NCI-H69 (cell line): ENCODE data around the gene HLA-DRB5.
"Not testable (repeated sequence)": the region's sequence is repeated elsewhere in the genome, so short reads cannot be mapped to it uniquely, and the experiment has no call there.

Source experiments
- DNase-seq: peaks from one replicate; lab custom pipeline; 2025; lab: John Stamatoyannopoulos, UW

The HLA-DRB5 gene

DNA sequence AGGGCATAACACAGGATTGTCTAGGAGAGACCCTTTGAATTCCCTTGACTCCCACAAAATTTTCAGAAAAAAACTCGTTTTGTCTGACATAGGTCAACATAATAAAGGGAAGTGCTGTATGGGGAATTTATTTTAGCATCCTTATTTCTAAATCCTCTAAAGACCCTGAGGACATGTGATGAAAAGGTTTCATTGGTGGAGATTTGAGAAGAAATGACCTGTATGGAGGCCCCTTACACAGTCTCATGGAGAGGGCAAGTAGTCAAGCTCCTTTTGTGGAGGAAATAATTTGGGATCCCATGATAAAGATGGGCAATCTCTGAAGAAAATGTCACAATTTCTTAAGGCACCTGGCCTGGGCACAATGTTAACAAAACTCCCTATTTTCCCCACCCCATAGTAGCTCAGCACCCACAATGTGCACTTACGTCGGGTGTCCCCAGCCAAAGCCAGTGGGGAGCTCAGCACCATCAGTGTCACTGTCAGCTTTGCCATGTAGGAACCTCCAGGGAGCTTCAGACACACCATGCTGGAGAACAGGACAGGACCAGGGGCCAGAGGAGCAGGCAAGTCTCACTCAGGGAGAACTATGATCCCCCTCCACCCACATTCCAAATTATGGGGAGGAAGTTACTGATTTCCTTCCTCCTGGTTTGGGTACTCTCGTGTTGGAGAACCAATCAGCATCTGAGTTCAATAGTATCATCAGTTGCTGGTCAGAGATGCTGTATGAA is at the start of gene HLA-DRB5:
TSS of gene HLA-DRB5 (minus strand) at position 591 of the 734 bp plus-strand sequence. CDS start at position 528, 63 bp downstream.
- no peak for DNase-seq

DNA sequence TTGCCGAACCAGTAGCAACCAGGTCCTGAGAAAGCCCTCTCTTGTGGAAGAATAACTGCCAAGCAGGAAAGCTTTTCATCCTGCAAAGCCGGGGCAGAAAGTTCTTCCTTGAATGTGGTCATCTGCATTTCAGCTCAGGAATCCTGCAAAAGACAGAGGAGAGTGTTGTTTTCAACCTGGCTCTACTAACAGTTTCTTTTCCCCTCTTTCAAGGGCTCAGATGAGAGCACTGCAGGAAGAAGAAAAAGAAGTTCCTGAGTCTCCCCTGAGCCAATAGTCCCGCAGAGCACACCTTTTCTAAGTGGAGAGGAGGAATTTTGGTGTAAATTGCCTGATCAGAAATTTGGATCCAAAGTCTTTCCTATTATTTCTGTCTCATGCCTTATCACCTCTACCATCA is 48.9 kb upstream of the HLA-DRB5 start:
- DNase-seq: no peak

DNA sequence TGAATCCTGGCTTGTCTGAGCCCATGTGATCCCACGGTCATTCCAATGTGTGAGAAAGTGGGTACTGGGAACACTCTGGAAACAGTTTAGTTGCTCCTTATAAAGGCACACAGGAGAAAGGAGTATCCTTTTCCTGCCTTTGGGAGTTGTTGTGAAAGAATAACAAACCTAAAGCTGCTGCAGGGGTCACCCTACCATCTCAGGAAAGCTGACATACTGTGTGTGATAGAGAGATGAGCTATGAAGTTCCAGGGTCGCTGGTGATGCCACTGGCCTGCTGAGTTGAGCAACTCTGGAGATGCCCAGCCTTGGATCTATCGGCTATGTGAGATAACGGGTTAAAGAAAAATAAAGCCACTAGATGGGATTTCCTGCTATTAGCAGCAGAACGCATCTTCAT is 47.4 kb upstream of the HLA-DRB5 start:
- DNase-seq: not testable (repeated sequence)

DNA sequence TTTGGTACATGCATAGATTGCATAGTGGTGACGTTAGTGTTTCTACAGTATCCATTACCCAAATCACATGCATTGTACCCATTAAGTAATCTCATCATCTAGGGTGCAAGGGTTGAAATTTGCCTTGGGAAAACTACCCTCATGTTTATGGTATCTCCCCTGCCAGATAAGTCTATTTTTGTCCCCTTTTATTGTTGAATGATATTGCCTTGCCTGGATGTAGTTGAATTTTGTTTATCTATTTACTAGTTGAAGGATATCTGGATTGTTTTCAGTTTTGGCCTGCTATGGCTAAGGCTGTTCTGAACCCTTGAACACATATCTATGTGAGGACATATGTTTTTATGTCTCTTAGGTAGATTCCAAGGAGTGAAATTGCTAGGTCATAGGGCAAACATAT is 46.2 kb upstream of the HLA-DRB5 start:
- no peak for DNase-seq

DNA sequence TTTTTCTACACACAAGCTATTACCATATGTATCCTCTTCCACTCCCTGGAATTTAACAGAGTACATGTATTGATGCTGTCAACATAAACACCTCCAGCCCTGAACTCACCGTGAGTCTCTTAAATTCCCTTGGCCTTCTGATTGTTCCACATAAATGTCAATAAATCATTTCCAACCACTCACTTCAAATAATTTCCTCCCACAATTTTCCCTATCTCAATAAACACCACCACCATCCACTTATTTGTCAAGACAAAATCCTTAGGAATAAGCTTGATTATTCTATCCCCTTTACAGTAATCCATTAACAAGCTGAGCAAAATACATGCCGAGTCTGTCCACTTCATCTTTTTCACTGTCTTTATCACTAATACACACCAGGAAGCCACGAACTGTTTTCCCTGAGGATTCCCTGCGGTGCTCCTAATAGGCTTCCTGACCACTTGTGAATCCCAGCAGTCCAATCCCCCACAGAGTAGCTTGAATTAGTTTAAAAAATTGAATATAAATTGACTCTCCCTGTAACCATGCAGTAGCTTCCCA is 40.3 kb upstream of the HLA-DRB5 start:
- no peak for DNase-seq

DNA sequence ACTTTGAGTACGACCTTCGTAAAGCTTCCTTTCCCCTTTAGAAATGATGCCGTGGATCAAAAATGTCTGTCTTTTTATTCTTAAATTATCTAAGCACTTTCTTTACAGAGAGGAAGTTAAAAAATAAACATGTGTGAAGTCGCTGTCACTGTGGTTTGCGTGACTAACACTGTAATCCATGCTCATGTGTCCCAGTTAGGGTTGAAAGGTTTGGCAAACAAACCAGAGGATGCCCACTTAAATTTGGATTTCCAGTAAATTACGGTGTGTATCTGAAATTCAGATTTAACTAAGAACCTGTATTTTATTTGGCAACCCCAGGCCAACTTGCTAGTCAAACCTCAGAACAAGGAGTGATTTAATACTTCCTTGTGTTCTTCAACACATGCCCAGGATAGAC is 38.5 kb upstream of the HLA-DRB5 start:
- DNase-seq: no peak

DNA sequence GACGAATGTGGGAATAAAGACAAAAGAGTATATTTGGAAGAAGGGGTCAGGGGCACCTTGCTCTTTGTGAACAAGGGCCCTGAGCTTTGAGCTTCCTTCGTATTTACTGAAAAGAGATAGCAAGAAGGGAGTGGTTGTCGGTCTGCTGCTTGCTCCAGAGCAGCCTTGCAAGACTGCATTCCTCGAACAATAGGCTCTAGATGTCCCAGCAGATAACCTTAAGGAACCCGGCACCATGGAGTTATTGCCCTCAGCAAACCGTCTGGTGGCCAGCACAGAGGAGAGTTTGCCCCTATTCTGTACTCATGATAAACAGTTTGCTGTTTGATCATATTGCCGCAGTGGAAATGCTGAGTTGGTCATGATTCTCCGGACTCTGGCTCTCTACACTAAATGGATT is 36.9 kb upstream of the HLA-DRB5 start:
- no peak for DNase-seq

DNA sequence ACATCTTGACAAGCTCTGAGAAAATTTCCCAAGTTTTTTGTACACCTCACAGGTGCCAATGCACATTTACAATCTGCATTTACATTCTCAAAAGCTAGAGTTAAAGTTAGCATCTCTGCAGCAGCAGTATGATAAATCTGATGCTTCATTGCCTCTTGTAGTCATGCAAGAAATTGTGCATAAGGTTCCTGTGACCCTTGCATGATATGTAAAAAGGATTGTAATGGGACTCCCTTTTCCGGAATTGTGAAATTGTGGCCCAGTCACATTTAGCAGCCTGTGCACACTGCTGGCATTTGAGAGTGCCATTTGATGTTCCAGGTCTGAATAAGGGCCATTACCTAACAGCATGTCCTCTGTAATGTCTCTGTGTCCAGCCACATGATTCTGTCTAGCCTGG is 35.4 kb upstream of the HLA-DRB5 start:
- no peak for DNase-seq

DNA sequence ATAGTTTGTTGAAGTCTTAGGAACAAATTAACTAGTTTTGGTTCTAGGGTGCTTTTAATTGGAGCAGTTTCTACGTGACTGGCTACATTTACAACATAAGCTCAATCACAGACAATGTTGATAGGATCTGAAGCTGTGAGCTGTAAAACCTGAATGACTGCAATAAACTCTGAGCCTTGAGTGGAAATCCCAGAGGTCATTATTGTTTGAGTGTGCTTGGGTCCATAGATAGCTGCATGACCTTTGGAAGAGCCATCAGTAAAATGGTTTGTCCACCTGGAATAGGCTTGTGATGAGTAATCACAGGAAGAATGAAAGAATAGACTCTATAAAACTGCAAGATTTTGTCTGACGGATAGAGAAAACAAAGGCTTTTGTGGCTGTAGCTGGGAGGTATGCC is 32.9 kb upstream of the HLA-DRB5 start:
- no peak for DNase-seq

DNA sequence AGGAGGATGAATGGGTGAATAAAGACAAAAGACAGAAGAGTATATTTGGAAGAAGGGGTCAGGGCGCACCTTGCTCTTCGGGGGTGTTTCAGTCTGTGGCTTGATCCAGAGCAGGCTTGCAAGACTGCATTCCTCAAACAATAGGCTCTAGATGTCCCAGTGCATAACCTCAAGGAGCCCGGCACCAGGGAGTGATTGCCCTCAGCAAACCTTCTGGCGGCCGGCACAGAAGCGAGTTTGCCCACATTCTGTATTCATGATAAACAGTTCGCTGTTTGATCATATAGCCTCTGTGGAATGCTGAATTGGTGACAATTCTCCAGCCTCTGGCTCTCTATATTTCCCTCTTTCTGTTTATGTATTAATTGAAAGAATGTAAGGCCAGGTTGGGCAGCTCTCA is 29.7 kb upstream of the HLA-DRB5 start:
- DNase-seq: no peak

DNA sequence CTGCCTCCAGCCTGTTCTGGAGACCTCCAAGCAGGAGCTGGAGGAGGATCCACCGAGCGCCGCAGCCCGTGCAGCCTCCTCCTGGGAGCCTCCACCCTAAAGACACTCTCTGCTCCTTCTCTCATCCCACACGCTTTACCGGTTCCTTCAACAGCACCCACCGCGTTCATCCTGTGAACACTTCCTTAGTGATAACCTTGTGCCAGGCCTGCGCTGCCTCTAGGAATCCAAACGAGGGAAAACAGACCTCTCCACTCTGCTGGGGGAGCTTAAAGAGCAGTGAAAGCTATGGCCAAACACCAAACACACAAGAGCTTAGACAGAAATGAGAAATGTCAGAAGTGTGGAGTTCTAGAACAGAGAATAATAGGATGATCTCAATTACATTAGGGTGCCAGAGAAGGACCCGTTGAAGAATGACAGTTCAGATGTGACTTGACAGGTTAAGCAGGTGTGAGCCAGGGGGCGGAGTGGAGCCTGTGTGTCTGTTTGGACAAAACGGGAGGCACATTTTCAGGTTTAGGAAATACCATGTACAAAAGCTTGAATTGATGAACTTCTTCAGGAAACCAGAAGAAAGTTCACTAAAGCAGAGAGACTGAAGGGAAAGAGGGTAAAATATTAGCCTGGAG is 28.5 kb upstream of the HLA-DRB5 start:
- DNase-seq: no peak

DNA sequence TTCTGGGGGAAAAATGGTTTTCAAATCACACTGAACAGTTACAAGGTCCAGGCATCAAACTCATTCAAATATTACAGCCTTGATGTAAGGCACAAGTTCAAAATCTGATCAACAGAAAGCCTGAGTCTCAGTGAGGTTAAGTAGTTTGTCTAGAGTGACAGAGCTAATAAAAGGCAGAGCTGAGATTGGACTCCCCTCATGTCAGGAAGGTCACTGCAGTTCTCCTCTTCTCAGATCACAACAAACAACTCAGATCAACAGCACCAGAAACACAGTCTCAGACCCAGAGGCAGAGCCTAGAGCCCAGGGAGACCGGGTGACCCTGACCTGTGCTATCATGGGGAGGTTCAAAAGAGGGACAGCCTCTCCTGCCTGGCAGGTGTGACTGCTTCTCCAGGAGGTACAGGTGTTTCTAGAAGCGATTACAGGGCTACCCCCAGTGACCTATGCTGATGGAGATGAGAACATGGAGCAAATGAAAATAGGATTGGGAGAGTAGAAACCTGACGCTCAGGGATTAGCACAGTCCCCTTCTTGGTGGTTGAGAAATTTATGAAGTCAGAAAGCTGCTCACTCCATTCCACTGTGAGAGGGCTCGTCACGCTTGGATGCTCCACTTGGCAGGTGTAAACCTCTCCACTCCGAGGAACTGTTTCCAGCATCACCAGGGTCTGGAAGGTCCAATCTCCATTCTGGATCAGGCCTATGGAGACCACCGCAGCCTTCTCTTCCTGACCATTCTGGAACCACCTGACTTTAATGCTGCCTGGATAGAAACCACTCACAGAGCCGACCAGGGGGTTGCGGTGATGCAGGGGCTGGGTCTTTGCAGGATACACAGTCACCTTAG is 24.3 kb upstream of the HLA-DRB5 start:
- DNase-seq: no peak

DNA sequence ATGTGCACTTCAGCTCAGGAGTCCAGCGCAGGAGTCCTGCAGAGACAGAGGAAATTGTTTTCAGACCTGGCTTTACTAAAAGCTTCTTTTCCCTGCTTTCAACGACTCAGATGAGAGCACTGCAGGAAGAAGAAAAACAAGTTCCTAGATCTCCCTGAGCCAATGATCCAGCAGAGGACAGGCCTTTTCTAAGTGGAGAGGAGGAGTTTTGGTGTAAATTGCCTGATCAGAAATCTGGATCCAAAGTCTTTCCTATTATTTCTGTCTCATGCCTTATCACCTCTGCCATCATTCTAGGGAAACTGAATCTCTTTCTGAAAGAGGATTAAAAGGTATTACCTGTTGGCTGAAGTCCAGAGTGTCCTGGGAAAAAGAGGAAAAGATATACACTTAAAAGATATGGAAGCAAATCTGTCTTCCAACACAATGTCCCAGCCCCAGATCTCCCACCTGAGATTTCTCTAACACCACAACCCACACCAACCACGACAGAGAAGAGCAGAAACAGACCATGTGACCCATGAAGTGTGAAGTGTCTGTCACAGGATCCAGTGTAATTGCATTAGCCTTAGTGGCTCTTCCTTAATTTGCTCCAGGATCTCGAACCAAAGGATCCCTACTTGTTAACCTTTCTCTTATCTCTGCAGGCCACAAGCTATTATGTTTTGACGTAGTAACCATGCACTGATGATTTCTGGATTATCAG is 23.1 kb upstream of the HLA-DRB5 start:
- no peak for DNase-seq

DNA sequence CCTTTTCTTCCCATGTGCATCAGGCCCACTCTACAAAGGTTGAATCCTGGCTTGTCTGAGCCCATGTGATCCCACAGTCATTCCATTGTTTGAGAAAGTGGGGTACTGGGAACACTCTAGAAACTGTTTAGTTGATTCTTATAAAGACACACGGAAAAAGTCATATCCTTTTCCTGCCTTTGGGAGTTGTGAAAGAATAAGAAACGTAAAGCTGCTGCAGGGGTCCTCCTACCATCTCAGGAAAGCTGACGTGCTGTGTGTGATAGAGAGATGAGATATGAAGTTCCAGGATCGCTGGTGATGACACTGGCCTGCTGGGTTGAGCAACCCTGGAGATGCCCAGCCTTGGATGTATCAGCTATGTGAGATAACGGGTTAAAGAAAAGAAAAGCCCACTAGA is 21.3 kb upstream of the HLA-DRB5 start:
- no peak for DNase-seq

DNA sequence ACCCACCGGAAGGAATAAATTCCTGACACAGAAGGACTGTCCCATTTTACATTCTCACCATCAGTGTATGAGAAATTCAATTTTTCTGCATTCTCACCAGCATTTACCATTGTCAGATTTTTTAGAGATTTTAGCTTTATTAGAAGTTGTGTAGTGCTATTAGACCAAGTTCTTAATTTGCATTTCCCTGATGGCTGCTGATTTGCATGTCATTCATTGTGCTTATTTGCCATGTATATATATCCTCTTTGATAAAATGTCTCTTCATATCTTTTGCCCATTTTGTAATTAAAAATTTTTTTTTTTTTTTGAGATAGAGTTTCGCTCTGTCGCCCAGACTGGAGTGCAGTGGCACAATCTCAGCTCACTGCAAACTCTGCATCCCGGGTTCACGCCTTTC is 9.8 kb upstream of the HLA-DRB5 start:
- no peak for DNase-seq

DNA sequence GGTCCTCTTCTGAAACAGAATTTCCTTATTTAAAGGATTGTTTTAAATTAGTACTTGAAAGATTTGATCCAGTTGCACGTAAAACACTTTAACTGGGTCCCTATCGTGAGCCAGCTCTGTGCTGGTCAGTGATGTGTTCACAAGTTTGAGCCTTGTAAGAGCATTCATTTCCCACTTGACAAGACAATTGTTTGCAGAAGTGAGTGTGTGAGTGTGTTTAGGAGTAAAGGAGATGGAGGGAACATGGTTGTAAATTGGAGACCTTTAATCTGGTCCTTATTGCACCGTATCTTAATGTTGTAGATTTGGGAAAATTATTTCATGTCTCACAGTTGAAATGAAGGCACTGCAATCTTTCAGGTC is 325 bp upstream of the HLA-DRB5 start:
- not testable (repeated sequence) for DNase-seq

DNA sequence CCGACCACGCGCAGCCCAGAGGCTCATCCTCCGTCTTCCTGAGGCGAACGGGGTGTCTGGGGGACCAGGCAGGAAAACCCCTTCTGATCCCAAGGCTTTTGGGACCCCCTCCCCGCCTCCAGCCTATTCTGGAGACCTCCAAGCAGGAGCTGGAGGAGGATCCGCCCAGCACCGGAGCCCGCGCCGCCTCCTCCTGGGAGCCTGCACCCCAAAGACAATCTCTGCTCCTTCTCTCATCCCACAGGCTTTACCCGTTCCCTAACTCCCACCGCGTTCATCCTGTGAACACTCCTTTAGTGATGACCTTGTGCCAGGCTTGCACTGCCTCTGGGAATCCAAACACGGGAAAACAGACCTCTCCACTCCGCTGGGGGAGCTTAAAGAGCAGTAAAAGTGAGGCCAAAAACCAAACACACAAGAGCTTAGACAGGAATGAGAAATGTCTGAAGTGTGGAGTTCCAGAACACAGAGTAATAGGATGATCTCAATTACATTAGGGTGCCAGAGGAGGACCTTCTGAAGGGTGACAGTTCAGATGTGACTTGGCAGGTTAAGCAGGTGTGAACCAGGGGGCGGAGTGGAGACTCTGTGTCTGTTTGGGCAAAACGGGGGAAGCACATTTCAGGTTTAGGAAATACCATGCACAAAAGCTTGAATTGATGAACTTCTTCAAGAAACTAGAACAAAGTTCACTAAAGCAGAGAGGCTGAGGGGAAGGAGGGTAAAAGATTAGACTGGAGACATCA is 7.6 kb downstream of the HLA-DRB5 start:
- no peak for DNase-seq

DNA sequence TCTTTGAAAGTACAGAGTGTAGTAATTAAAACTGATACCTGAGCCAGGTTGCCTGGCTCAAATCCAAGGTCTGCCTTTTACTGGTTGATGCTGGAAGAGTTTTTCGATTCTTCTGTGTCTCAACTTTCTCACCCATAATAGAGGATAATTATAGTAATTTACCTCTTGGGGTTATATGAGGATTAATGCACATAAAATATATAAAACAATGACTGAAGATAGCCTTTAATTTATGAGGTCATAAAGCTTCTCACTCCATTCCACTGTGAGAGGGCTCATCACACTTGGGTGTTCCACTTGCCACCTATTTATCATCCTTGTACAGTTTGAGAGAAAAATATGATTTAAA is 10.2 kb downstream of the HLA-DRB5 start:
- DNase-seq: no peak

DNA sequence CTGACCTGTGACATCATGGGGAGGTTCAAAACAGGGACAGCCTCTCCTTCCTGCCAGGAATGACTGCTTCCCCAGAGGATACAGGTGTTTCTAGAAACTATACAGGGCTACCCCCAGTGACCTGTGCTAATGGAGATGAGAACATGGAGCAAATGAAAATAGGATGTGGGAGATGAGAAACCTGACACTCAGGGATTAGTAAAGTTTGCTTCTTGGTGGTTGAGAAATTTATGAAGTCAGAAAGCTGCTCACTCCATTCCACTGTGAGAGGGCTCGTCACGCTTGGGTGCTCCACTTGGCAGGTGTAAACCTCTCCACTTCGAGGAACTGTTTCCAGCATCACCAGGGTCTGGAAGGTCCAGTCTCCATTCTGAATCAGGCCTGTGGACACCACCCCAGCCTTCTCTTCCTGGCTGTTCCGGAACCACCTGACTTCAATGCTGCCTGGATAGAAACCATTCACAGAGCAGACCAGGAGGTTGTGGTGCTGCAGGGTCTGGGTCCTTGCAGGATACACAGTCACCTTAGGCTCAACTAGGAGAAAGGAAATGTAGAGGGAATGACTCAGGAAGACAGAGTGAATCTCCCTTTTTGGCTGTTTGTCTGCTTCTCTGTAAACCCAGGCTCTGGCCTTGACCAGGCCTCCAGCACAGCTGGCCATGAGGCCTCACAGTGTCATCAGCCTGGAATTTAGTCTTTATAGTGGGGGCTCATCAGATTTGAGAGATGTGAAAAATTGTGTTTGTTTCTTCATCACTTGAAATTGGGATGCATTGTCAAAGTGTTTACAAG is 10.8 kb downstream of the HLA-DRB5 start:
- DNase-seq: no peak

DNA sequence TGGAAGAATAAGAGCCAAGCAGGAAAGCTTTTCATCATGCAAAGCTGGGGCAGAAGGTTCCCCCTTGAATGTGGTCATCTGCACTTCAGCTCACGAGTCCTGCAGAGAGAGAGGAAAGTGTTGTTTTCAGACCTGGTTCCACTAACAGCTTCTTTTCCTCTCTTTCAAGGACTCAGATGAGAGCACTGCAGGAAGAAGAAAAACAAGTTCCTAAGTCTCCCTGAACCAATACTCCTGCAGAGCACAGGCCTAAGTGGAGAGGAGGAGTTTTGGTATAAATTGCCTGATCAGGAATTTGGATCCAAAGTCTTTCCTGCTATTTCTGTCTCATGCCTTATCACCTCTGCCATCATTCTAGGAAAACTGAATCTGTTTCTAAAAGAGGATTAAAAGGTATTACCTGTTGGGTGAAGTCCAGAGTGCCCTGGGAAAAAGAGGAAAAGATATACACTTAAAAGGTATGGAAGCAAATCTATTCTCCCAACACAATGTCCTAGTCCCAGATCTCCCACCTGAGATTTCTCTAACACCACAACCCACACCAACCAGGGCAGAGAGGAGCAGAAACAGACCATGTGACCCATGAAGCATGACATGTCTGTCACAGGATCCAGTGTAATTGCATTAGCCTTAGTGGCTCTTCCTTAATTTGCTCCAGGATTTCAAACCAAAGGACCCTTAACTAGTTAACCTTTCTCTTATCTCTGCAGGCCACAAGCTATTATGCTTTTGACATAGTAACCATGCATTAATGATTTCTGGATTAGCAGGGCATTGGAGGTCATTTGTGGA is 12.2 kb downstream of the HLA-DRB5 start:
- no peak for DNase-seq
